Left lung (tissue), 10 donors: ENCODE results near the gene FAM120A. TPM values are rescaled to one million over a fixed set of nuclear protein-coding genes. Genes with fewer than 3 reads are reported as not detected.

Experiments
- ATAC-seq: fragments of 200-7000 bp; cut with Tn5 transposase; one replicate; pipeline ENCODE4 v1.9.1; 2020; ENCODE audit warnings: moderate library complexity
- DNase-seq, 4 donors: peaks; one replicate each; pipeline ENCODE4 v3.0.0-alpha.2; 2013 to 2020
- H3K27ac ChIP-seq, 2 donors: fragments of 200-600 bp; sonication (generic) in 1 of 2; one replicate each; pipeline versions ENCODE4 v1.5.0 to v1.8.0; 2020 to 2021
- H3K27me3 ChIP-seq, 2 donors: fragments of 200-600 bp; sonication (generic) in 1 of 2; one replicate each; pipeline versions ENCODE4 v1.5.0 to v1.8.0; 2020 to 2021
- H3K36me3 ChIP-seq, 2 donors: fragments of 200-600 bp; sonication (generic) in 1 of 2; one replicate each; pipeline versions ENCODE4 v1.5.0 to v1.8.0; 2020 to 2021
- H3K4me1 ChIP-seq, 2 donors: fragments of 200-600 bp; one replicate each; pipeline ENCODE4 v1.8.0; 2021
- H3K4me3 ChIP-seq, 2 donors: fragments of 200-600 bp; sonication (generic) in 1 of 2; one replicate each; pipeline versions ENCODE4 v1.5.0 to v1.8.0; 2020 to 2021; ENCODE audit warnings: mild to moderate bottlenecking in 1 of 2
- H3K9me3 ChIP-seq, 2 donors: fragments of 200-600 bp; sonication (generic) in 1 of 2; one replicate each; pipeline versions ENCODE4 v1.5.0 to v1.8.0; 2020 to 2021
- intact Hi-C, 2 donors: fragments of 100-400 bp; cut with DNase I; formaldehyde crosslinking; loops; one replicate each; pipeline versions ENCODE4 v1.11.2 to v1.14.2; 2022
- polyA plus RNA-seq, 6 donors: library from polyadenylated mRNA; unstranded; fragments of 120-200 nt; gene quantifications; one replicate each; pipeline ENCODE4 v1.2.1, GENCODE V29; 2013; ENCODE audit not compliant: insufficient read length in 6 of 6
- total RNA-seq, 2 donors: library from RNA; stranded (reverse); fragmentation: NEBNext Ultra II Directional; extraction: Animal tissue kit (Norgen Biotek cat#: 25700); gene quantifications; one replicate each; pipeline ENCODE4 v1.2.1, GENCODE V29; 2021
- TF ChIP-seq, protein P1 (sequence below), 2 donors: fragments of 200-600 bp; sonication (generic) in 1 of 2; IDR thresholded peaks; one replicate each; pipeline versions ENCODE4 v1.5.0 to v1.8.0; 2021; ENCODE audit warnings: antibody characterized with exemption in 2 of 2
- donor health status: DM: no; HTN: yes; CAD: no.
- donor health status: DM: no; HTN: no; CAD: no.

FAM120A gene
- total and polyA plus RNA-seq, 8 donors: 61.0 to 160 (median 74.0) TPM

DNA sequence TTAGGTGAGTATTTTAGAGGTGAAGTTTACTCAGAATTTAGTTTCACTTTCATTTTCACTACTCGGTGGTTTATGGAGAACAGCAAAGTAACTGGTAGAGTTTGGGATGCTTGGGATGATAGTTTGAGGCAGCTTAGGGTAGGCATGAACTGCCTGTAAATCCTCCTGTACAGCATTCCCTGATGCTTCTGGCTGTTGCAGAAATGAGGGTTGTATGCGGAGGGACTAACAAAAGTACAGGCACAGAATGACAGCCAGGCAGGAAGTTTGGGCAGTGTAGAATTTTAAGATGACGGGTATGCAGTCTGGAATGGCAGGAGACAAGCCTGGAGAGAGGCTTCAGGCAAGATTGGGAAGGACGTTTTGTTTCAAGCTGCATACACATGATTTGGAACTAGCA lies 49.9 kb downstream of the FAM120A start:
- TF ChIP-seq, protein P1, sequence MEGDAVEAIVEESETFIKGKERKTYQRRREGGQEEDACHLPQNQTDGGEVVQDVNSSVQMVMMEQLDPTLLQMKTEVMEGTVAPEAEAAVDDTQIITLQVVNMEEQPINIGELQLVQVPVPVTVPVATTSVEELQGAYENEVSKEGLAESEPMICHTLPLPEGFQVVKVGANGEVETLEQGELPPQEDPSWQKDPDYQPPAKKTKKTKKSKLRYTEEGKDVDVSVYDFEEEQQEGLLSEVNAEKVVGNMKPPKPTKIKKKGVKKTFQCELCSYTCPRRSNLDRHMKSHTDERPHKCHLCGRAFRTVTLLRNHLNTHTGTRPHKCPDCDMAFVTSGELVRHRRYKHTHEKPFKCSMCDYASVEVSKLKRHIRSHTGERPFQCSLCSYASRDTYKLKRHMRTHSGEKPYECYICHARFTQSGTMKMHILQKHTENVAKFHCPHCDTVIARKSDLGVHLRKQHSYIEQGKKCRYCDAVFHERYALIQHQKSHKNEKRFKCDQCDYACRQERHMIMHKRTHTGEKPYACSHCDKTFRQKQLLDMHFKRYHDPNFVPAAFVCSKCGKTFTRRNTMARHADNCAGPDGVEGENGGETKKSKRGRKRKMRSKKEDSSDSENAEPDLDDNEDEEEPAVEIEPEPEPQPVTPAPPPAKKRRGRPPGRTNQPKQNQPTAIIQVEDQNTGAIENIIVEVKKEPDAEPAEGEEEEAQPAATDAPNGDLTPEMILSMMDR (IDR thresholded peaks at IDR 0.05): no peak
- Histone ChIP-seq H3K4me3 (peak overlapping the region in 1 of 2 donors; percentile 25), H3K27ac (peak overlapping the region; percentile 23 to 76), H3K9me3 (no peaks in the 10 kb centered on the region), H3K36me3 (peaks cover 0 to 41% of the 10 kb centered on the region in 2 donors), H3K4me1 (peaks cover 0 to 62% of the 10 kb centered on the region in 2 donors), H3K27me3 (no peaks in the 10 kb centered on the region)
- DNase-seq: no peak
- intact Hi-C loops: no loop called here
- ATAC-seq: peak; percentile 31

DNA sequence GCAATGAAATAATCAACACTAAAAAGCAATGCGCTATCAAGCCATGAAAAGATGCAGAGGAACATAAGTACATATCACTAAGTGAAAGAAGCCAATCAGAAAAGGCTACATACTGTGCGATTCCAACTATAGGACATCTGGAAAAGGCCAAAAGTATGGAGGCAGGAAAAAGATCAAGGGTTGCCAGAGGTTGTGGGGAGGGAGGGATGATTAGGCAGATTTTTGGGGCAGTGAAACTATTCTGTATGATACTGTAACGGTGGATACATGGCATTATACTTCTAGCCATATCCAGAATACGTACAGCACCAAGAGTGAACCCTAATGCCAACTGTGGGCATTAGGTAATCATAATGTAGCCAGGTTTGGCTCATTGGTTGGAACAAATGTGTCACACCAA lies 51.9 kb downstream of the FAM120A start:
- Histone ChIP-seq H3K36me3 (peaks cover 0 to 22% of the 10 kb centered on the region in 2 donors), H3K9me3 (no peaks in the 10 kb centered on the region), H3K4me3 (no peak overlapping the region), H3K4me1 (peaks cover 0 to 80% of the 10 kb centered on the region in 2 donors), H3K27ac (peak overlapping the region in 1 of 2 donors; percentile 91), H3K27me3 (no peaks in the 10 kb centered on the region)
- intact Hi-C loops: no loop called here
- ATAC-seq: no peak
- DNase-seq: no peak
- TF ChIP-seq, protein P1 (IDR thresholded peaks at IDR 0.05): no peak

DNA sequence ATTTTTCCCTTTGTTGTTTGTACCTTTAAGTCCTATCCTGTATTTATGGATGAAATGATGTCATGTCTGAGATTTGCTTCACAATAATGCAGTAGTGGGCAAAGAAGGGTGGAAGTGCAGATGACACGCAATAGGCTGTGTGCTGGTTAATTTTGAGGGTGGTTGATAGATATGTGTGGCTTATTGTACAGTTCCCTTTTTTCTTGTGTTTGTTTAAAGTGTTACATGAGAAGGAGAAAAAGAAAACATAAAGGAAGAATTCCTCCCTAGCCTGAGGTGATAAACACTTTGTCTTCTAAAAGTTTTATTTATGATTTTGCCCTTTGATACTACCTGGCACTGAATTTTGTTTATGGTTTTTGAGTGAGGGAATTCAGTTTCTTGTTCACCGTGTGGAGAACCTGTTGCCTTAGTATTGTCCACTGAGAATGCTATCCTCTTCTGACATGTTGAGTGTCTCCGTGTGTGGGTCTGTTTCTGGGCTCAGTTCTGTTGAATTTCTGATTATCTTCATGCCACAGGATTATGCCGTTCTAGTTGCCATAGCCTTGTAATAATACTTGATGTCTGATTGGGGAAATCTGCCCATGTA lies 54.2 kb downstream of the FAM120A start:
- no peaks in the 10 kb centered on the region for H3K27me3 ChIP-seq
- H3K27ac ChIP-seq: peak overlapping the region; percentile 77 to 91
- H3K4me3 ChIP-seq: peak overlapping the region in 1 of 2 donors; percentile 22
- H3K4me1 ChIP-seq: peaks cover 0 to 87% of the 10 kb centered on the region in 2 donors
- peak; percentile 21 for ATAC-seq
- no peak for DNase-seq
- TF ChIP-seq, protein P1 (IDR thresholded peaks at IDR 0.05): no peak
- peaks cover 0 to 3% of the 10 kb centered on the region in 2 donors for H3K36me3 ChIP-seq
- intact Hi-C loops: no loop called here
- no peaks in the 10 kb centered on the region for H3K9me3 ChIP-seq

DNA sequence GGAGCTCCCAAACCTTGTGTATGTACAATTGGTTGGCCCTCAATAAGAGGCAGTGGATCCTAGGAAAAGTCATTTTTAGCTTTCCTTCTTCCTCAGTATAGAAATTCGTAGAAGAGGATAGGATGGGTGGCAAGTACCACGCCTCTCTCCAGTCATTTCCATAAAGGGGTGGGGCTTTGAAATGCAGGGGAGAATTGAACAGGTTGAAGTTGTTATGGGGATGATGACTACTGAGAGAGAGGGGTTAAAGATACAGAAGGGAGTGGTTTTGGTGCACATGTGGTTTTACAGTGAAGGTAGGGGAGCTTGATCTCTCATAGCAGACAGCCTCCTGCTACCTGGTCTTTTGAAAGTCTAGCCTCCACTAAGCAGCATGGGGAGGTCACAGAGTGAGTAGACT lies 56.3 kb downstream of the FAM120A start:
- Histone ChIP-seq H3K27me3 (no peaks in the 10 kb centered on the region), H3K9me3 (no peaks in the 10 kb centered on the region), H3K4me3 (no peak overlapping the region), H3K27ac (no peak overlapping the region), H3K4me1 (peaks cover 10 to 84% of the 10 kb centered on the region in 2 donors), H3K36me3 (peaks cover 0 to 1% of the 10 kb centered on the region in 2 donors)
- no peak for ATAC-seq
- DNase-seq: no peak
- intact Hi-C loops: no loop called here
- TF ChIP-seq, protein P1 (IDR thresholded peaks at IDR 0.05): no peak

DNA sequence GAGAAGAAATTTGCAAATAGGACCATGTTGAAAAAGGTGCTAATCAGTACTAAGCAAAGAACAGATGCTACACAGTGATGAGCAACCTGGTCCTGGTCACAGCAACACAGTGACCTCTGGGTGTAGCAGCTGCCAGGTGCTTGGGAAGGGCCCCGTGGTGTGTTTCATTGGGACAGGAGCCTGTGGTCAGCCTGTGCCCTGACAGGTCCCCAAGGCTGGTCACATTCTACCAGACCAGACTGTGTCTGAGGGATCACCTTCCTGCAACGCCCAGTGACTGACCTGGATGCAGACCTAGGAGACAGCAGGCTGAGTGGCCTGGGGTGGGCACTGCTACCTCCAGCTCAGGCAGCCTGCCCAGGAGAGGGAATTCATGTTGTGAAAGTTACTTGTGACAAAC lies 56.7 kb downstream of the FAM120A start:
- TF ChIP-seq, protein P1 (IDR thresholded peaks at IDR 0.05): no peak
- H3K27me3 ChIP-seq: no peaks in the 10 kb centered on the region
- no peak overlapping the region for H3K4me3 ChIP-seq
- peaks cover 10 to 79% of the 10 kb centered on the region in 2 donors for H3K4me1 ChIP-seq
- peak overlapping the region in 1 of 2 donors; percentile 18 for H3K27ac ChIP-seq
- ATAC-seq: no peak
- no peaks in the 10 kb centered on the region for H3K9me3 ChIP-seq
- DNase-seq: no peak
- H3K36me3 ChIP-seq: no peaks in the 10 kb centered on the region
- intact Hi-C loops: no loop called here
